Keratinocyte (primary cell): ENCODE measurements around the gene DMD. TPM values are rescaled to one million over a fixed set of nuclear protein-coding genes. Genes with fewer than 3 reads are reported as not detected.

Experiments used
- DNase-seq: peaks from one replicate; pipeline ENCODE4 v3.0.0-alpha.2; 2011; ENCODE audit warnings: low read depth, missing footprints, low spot score
- FAIRE-seq: peaks from 2 replicates; lab custom pipeline; 2011; peaks lifted over from hg19 to GRCh38; lab: Jason Lieb, UNC
- H2AFZ ChIP-seq: 2 replicates; pipeline ENCODE4 v1.6.0; 2012; ENCODE audit warnings: low read length, control low read depth, inconsistent platforms; ENCODE audit not compliant: control insufficient read depth
- H3K27ac ChIP-seq: 2 replicates; pipeline ENCODE4 v1.5.1; 2011; ENCODE audit warnings: low read length; ENCODE audit not compliant: control insufficient read depth, insufficient read depth
- H3K27me3 ChIP-seq: 3 replicates; pipeline ENCODE4 v1.6.0; 2011; ENCODE audit warnings: low read length; ENCODE audit not compliant: control insufficient read depth, insufficient read depth; ENCODE audit errors: extremely low read depth
- H3K36me3 ChIP-seq, 2 experiments: 2 replicates in 1 of 2; 3 replicates in 1 of 2; pipeline ENCODE4 v1.5.1; 2011; ENCODE audit warnings: low read length in 2 of 2, mild to moderate bottlenecking in 1 of 2; ENCODE audit not compliant: control insufficient read depth in 2 of 2, insufficient read depth in 2 of 2; ENCODE audit errors: extremely low read depth in 1 of 2
- H3K4me1 ChIP-seq: 3 replicates; pipeline ENCODE4 v1.5.1; 2011; ENCODE audit warnings: low read length; ENCODE audit not compliant: control insufficient read depth, insufficient read depth; ENCODE audit errors: extremely low read depth
- H3K4me2 ChIP-seq: 3 replicates; pipeline ENCODE4 v1.6.0; 2011; ENCODE audit warnings: low read depth, low read length; ENCODE audit not compliant: control insufficient read depth, insufficient read depth; ENCODE audit errors: extremely low read depth
- H3K4me3 ChIP-seq, 3 experiments: fragments of 200-600 bp in 1 of 3; sonication (generic) in 1 of 3; 2 replicates in 2 of 3; 3 replicates in 1 of 3; pipeline ENCODE4 v1.5.1; 2011 to 2016; ENCODE audit warnings: low read length in 3 of 3, mild to moderate bottlenecking in 3 of 3, control low read depth in 2 of 3, inconsistent platforms in 1 of 3, low read depth in 1 of 3, mixed read lengths in 1 of 3, mixed run types in 1 of 3, moderate library complexity in 1 of 3; ENCODE audit not compliant: control insufficient read depth in 2 of 3, insufficient read depth in 2 of 3; ENCODE audit errors: extremely low read depth in 1 of 3
- H3K79me2 ChIP-seq: 2 replicates; pipeline ENCODE4 v1.6.0; 2012; ENCODE audit warnings: low read length; ENCODE audit not compliant: control insufficient read depth, insufficient read depth
- H3K9ac ChIP-seq: 3 replicates; pipeline ENCODE4 v1.6.0; 2011; ENCODE audit warnings: low read length; ENCODE audit not compliant: control insufficient read depth, insufficient read depth; ENCODE audit errors: extremely low read depth
- H3K9me1 ChIP-seq: 3 replicates; pipeline ENCODE4 v1.6.0; 2011; ENCODE audit warnings: low read length; ENCODE audit not compliant: control insufficient read depth, insufficient read depth; ENCODE audit errors: extremely low read depth
- H3K9me3 ChIP-seq: 2 replicates; pipeline ENCODE4 v1.5.1; 2012; ENCODE audit warnings: low read depth, low read length; ENCODE audit not compliant: control insufficient read depth
- H4K20me1 ChIP-seq: 3 replicates; pipeline ENCODE4 v1.6.0; 2011; ENCODE audit warnings: low read length; ENCODE audit not compliant: control insufficient read depth, insufficient read depth; ENCODE audit errors: extremely low read depth
- EZH2 ChIP-seq: IDR thresholded peaks from one replicate; pipeline ENCODE4 v1.6.1; 2012; ENCODE audit warnings: inconsistent platforms, mild to moderate bottlenecking, low read length, moderate library complexity
- dilution Hi-C: fragments of 300-500 bp; cut with MboI; formaldehyde crosslinking; loops from one replicate; pipeline ENCODE4 v1.7.0; 2020; ENCODE audit warnings: low sequenced_read_pairs; ENCODE audit not compliant: extremely low pct_ligation_motif_present
- polyA plus RNA-seq, 5 experiments: library from polyadenylated mRNA; depleted of rRNA in 3 of 5; stranded (reverse) in 3 of 5; stranded (forward) in 1 of 5; unstranded in 1 of 5; fragments of >200 nt; gene quantifications; 1 replicate in 1 of 5; 2 replicates in 3 of 5; 3 replicates in 1 of 5; pipeline versions ENCODE4 v1.2.1 to v1.2.3, GENCODE V29; 2011 to 2012; ENCODE audit warnings: missing spikeins in 2 of 5, low read depth in 1 of 5, low replicate concordance in 1 of 5
- TF ChIP-seq, protein P1 (sequence below), 3 experiments: IDR thresholded peaks in 1 of 3; conservative IDR thresholded peaks in 1 of 3; optimal IDR thresholded peaks in 1 of 3; 2 replicates in 2 of 3; 3 replicates in 1 of 3; pipeline versions ENCODE3 to v1.5.1; 2011; ENCODE audit warnings: low read length in 3 of 3, mild to moderate bottlenecking in 3 of 3, moderate library complexity in 2 of 3, control low read depth in 1 of 3, inconsistent platforms in 1 of 3; ENCODE audit not compliant: insufficient read depth in 2 of 3; ENCODE audit errors: extremely low read depth in 1 of 3

Gene DMD
- polyA plus RNA-seq, 1 donor (not counting 4 experiments of a cell fraction or from before 2014, with no cell fraction given), result 8.9 TPM

DNA sequence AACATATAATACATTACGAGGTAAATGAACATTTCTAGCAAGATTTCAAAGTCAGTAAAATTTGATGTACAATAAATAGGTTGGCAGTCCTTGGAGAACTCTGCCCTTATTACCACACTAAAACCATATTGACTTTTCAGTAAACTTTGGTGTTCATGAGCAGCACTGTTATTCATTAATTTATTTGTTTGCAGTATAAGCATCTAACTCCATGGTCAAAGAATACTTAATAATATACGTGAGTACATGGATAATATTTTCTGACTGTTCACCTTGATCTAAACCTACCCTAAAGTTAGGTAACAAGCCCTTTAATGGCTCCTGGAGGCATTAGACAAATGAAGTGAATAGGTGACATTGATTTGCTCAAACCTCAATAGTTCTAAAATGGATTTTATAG lies 1322.3 kb downstream of the DMD start:
- dilution Hi-C loops, result no loop called here
- Histone ChIP-seq H3K9ac (no peak overlapping the region), H3K9me3 (no peaks in the 10 kb centered on the region), H3K4me1 (no peaks in the 10 kb centered on the region), H3K27me3 (no peaks in the 10 kb centered on the region), H4K20me1 (no peaks in the 10 kb centered on the region), H3K9me1 (no peaks in the 10 kb centered on the region), H3K4me2 (no peak overlapping the region), H3K27ac (no peak overlapping the region), H3K36me3 (no peaks in the 10 kb centered on the region), H3K79me2 (no peaks in the 10 kb centered on the region), H2AFZ (no peak overlapping the region), H3K4me3 (no peak overlapping the region)
- FAIRE-seq (no peak), DNase-seq (no peak)
- no peak for TF ChIP-seq EZH2
- TF ChIP-seq, protein P1, sequence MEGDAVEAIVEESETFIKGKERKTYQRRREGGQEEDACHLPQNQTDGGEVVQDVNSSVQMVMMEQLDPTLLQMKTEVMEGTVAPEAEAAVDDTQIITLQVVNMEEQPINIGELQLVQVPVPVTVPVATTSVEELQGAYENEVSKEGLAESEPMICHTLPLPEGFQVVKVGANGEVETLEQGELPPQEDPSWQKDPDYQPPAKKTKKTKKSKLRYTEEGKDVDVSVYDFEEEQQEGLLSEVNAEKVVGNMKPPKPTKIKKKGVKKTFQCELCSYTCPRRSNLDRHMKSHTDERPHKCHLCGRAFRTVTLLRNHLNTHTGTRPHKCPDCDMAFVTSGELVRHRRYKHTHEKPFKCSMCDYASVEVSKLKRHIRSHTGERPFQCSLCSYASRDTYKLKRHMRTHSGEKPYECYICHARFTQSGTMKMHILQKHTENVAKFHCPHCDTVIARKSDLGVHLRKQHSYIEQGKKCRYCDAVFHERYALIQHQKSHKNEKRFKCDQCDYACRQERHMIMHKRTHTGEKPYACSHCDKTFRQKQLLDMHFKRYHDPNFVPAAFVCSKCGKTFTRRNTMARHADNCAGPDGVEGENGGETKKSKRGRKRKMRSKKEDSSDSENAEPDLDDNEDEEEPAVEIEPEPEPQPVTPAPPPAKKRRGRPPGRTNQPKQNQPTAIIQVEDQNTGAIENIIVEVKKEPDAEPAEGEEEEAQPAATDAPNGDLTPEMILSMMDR (optimal IDR thresholded peaks at IDR 0.05 in 1 of 3, IDR thresholded peaks at IDR 0.05 in 1 of 3, conservative IDR thresholded peaks at IDR 0.05 in 1 of 3; ENCODE audit: extremely low read depth in 1 of 3, insufficient read depth in 2 of 3, low read length in 3 of 3), result no peak

GRCh38 chrX:31884535-31884934 lies 1326.8 kb downstream of the DMD start:
- H3K36me3 ChIP-seq, result no peaks in the 10 kb centered on the region
- FAIRE-seq, result no peak

More at GRCh38 chrX:31884535-31884934, 1326.8 kb downstream of the DMD start:
- Histone ChIP-seq H3K9ac (no peak overlapping the region), H3K27ac (no peak overlapping the region), H3K27me3 (no peaks in the 10 kb centered on the region), H3K9me3 (no peaks in the 10 kb centered on the region), H3K9me1 (no peaks in the 10 kb centered on the region), H3K4me3 (no peak overlapping the region), H3K4me2 (no peak overlapping the region), H3K79me2 (no peaks in the 10 kb centered on the region), H4K20me1 (no peaks in the 10 kb centered on the region), H2AFZ (no peak overlapping the region), H3K4me1 (no peaks in the 10 kb centered on the region)
- DNase-seq, result no peak
- no peak for TF ChIP-seq EZH2
- TF ChIP-seq, protein P1 (optimal IDR thresholded peaks at IDR 0.05 in 1 of 3, IDR thresholded peaks at IDR 0.05 in 1 of 3, conservative IDR thresholded peaks at IDR 0.05 in 1 of 3; ENCODE audit: extremely low read depth in 1 of 3, insufficient read depth in 2 of 3, low read length in 3 of 3), result no peak
- dilution Hi-C loops, result no loop called here
